Adrenal gland (tissue), 5 donors: ENCODE measurements around the gene AGT.

Source experiments
- POLR2A ChIP-seq, 2 donors: fragments of 450-650 bp; IDR thresholded peaks; one replicate each; pipeline ENCODE4 v1.6.1; 2017; ENCODE audit warnings: antibody characterized with exemption in 2 of 2, mild to moderate bottlenecking in 2 of 2, moderate library complexity in 1 of 2
- TF ChIP-seq, protein P1 (sequence below), 6 experiments: fragments of 450-650 bp in 4 of 6; fragments of 200-600 bp in 2 of 6; sonication (generic) in 1 of 6; IDR thresholded peaks; 1 replicate in 5 of 6; 2 replicates in 1 of 6; pipeline versions ENCODE4 v1.5.1 to v1.8.0; 2016 to 2021; ENCODE audit warnings: antibody characterized with exemption in 6 of 6, mild to moderate bottlenecking in 2 of 6, moderate library complexity in 1 of 6
- donor health status: DM: no; HTN: no; CAD: no.

DNA sequence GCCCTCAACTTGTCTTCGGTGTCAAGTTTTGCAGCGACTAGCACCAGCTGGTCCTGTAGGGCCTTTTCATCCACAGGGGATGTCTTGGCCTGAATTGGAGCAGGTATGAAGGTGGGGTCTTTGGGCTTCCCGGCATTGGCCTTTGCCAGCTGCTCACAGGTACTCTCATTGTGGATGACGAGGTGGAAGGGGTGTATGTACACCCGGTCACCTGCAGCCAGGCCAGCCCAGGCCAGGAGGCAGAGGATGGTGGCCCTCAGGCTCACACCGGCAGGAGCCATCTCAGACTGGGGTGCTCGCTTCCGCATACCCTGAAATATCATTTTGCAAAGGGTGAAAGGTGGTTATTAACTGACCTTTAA lies 3.4 kb downstream of the AGT start:
- TF ChIP-seq, protein P1, sequence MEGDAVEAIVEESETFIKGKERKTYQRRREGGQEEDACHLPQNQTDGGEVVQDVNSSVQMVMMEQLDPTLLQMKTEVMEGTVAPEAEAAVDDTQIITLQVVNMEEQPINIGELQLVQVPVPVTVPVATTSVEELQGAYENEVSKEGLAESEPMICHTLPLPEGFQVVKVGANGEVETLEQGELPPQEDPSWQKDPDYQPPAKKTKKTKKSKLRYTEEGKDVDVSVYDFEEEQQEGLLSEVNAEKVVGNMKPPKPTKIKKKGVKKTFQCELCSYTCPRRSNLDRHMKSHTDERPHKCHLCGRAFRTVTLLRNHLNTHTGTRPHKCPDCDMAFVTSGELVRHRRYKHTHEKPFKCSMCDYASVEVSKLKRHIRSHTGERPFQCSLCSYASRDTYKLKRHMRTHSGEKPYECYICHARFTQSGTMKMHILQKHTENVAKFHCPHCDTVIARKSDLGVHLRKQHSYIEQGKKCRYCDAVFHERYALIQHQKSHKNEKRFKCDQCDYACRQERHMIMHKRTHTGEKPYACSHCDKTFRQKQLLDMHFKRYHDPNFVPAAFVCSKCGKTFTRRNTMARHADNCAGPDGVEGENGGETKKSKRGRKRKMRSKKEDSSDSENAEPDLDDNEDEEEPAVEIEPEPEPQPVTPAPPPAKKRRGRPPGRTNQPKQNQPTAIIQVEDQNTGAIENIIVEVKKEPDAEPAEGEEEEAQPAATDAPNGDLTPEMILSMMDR (IDR thresholded peaks at IDR 0.05), result no peak
- TF ChIP-seq POLR2A (IDR thresholded peaks at IDR 0.05), result no peak
